Astrocyte (in vitro differentiated cells and primary cell): ENCODE results near the gene ST3GAL2. TPM values are rescaled to one million over a fixed set of nuclear protein-coding genes. Genes with fewer than 3 reads are reported as not detected.

Source experiments
- DNase-seq: peaks from one replicate; pipeline ENCODE4 v3.0.0-alpha.2; 2010; ENCODE audit warnings: low read depth
- FAIRE-seq: peaks from 2 replicates; lab custom pipeline; 2011; peaks lifted over from hg19 to GRCh38; lab: Jason Lieb, UNC
- H2AFZ ChIP-seq: 2 replicates; pipeline ENCODE4 v1.6.0; 2012; ENCODE audit warnings: low read depth, low read length, inconsistent platforms
- H3K27ac ChIP-seq: 2 replicates; pipeline ENCODE4 v1.5.1; 2011; ENCODE audit warnings: low read depth, low read length, inconsistent platforms
- H3K27me3 ChIP-seq: 2 replicates; pipeline ENCODE4 v1.6.0; 2011; ENCODE audit warnings: low read length, inconsistent platforms; ENCODE audit not compliant: insufficient read depth
- H3K36me3 ChIP-seq: 2 replicates; pipeline ENCODE4 v1.5.1; 2011; ENCODE audit warnings: low read length, inconsistent platforms; ENCODE audit not compliant: insufficient read depth
- H3K4me1 ChIP-seq: 2 replicates; pipeline ENCODE4 v1.5.1; 2011; ENCODE audit warnings: low read length, inconsistent platforms; ENCODE audit not compliant: insufficient read depth
- H3K4me2 ChIP-seq: 2 replicates; pipeline ENCODE4 v1.6.0; 2012; ENCODE audit warnings: low read length, inconsistent platforms
- H3K4me3 ChIP-seq: 2 replicates; pipeline ENCODE4 v1.5.1; 2011; ENCODE audit warnings: low read depth, mild to moderate bottlenecking, low read length, inconsistent platforms; ENCODE audit not compliant: insufficient read depth
- H3K79me2 ChIP-seq: 2 replicates; pipeline ENCODE4 v1.6.0; 2012; ENCODE audit warnings: mild to moderate bottlenecking, low read length, inconsistent platforms; ENCODE audit not compliant: insufficient read depth
- H3K9ac ChIP-seq: 2 replicates; pipeline ENCODE4 v1.6.0; 2012; ENCODE audit warnings: mild to moderate bottlenecking, low read length, inconsistent platforms
- H3K9me3 ChIP-seq: 2 replicates; pipeline ENCODE4 v1.5.1; 2012; ENCODE audit warnings: low read depth, mild to moderate bottlenecking, low read length, inconsistent platforms; ENCODE audit not compliant: insufficient read depth
- H4K20me1 ChIP-seq: 2 replicates; pipeline ENCODE4 v1.6.0; 2012; ENCODE audit warnings: low read length, inconsistent platforms; ENCODE audit not compliant: insufficient read depth
- H3K27ac Mint-ChIP-seq: one replicate; pipeline ENCODE4 v1.8.0; 2021; ENCODE audit warnings: mild to moderate bottlenecking, mixed read lengths; ENCODE audit not compliant: unreplicated experiment
- H3K27me3 Mint-ChIP-seq: one replicate; pipeline ENCODE4 v1.8.0; 2021; ENCODE audit warnings: low read depth, mixed read lengths; ENCODE audit not compliant: unreplicated experiment
- H3K36me3 Mint-ChIP-seq: one replicate; pipeline ENCODE4 v1.8.0; 2021; ENCODE audit warnings: low read depth, mixed read lengths; ENCODE audit not compliant: unreplicated experiment
- H3K4me1 Mint-ChIP-seq: one replicate; pipeline ENCODE4 v1.8.0; 2021; ENCODE audit warnings: low read depth, mixed read lengths; ENCODE audit not compliant: unreplicated experiment
- H3K4me3 Mint-ChIP-seq: one replicate; pipeline ENCODE4 v1.8.0; 2021; ENCODE audit warnings: mild to moderate bottlenecking, moderate library complexity, mixed read lengths; ENCODE audit not compliant: unreplicated experiment
- H3K9me3 Mint-ChIP-seq: one replicate; pipeline ENCODE4 v1.8.0; 2021; ENCODE audit warnings: mild to moderate bottlenecking, mixed read lengths; ENCODE audit not compliant: unreplicated experiment
- CTCF ChIP-seq: IDR thresholded peaks from 2 replicates; pipeline ENCODE4 v1.5.1; 2011; ENCODE audit warnings: low read depth, mild to moderate bottlenecking, inconsistent platforms, low read length, moderate library complexity; ENCODE audit not compliant: insufficient read depth
- EZH2 ChIP-seq: IDR thresholded peaks from 2 replicates; pipeline ENCODE4 v1.6.1; 2012; ENCODE audit warnings: mild to moderate bottlenecking, low read length, inconsistent platforms; ENCODE audit not compliant: insufficient read depth
- total RNA-seq: library from RNA; stranded (reverse); gene quantifications from 2 replicates; pipeline ENCODE4 v1.2.1, GENCODE V29; 2021

Gene ST3GAL2
- total RNA-seq, 1 donor from 2014 or later, result 108 TPM

GRCh38 chr16:70432723-70433457, 6.0 kb downstream of the ST3GAL2 start:
- Histone ChIP-seq H2AFZ (no peak overlapping the region), H3K4me1 (peaks cover 67% of the 10 kb centered on the region), H3K9me3 (no peaks in the 10 kb centered on the region), H3K36me3 (no peaks in the 10 kb centered on the region), H4K20me1 (peaks cover 69% of the 10 kb centered on the region), H3K9ac (peak overlapping the region; percentile 40), H3K4me2 (peak overlapping the region; percentile 74), H3K27ac (peak overlapping the region; percentile 16), H3K27me3 (no peaks in the 10 kb centered on the region), H3K79me2 (peaks cover 92% of the 10 kb centered on the region), H3K4me3 (no peak overlapping the region)
- H3K36me3 Mint-ChIP-seq, result peaks cover 11% of the 10 kb centered on the region
- TF ChIP-seq EZH2 (no peak), CTCF (no peak)
- H3K27me3 Mint-ChIP-seq, result no peaks in the 10 kb centered on the region
- peaks cover 72% of the 10 kb centered on the region for H3K4me1 Mint-ChIP-seq
- peak overlapping the region; percentile 91 for H3K27ac Mint-ChIP-seq
- no peak for FAIRE-seq
- DNase-seq, result no peak
- no peaks in the 10 kb centered on the region for H3K9me3 Mint-ChIP-seq
- H3K4me3 Mint-ChIP-seq, result peak overlapping the region; percentile 75

DNA sequence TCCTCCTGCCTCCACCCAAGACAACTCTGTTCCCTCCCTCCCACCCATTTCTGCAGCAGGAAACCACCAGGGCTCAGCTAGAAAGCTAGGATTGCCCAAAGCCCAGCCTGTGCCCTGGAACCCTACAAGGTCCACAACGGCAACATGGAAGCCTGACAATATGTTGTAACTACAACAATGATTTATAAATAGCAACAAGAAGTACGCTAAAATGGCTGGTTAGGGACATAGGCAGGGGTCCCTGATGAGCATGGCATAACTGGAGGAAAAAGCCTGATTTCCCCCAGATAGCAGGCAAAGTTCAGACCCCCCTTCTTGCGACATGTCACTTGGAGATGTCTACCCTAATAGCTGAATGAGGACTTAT, 6.6 kb downstream of the ST3GAL2 start:
- Mint-ChIP-seq H3K4me3 (no peak overlapping the region), H3K9me3 (no peaks in the 10 kb centered on the region), H3K27me3 (no peaks in the 10 kb centered on the region), H3K4me1 (peaks cover 78% of the 10 kb centered on the region), H3K36me3 (peaks cover 11% of the 10 kb centered on the region), H3K27ac (peak overlapping the region; percentile 91)
- no peak overlapping the region for H3K9ac ChIP-seq
- H3K4me2 ChIP-seq, result peak overlapping the region; percentile 74
- H3K9me3 ChIP-seq, result no peaks in the 10 kb centered on the region
- H3K27me3 ChIP-seq, result no peaks in the 10 kb centered on the region
- FAIRE-seq, result no peak
- TF ChIP-seq CTCF (no peak), EZH2 (no peak)
- no peak overlapping the region for H2AFZ ChIP-seq
- H3K4me3 ChIP-seq, result no peak overlapping the region
- no peaks in the 10 kb centered on the region for H3K36me3 ChIP-seq
- peaks cover 66% of the 10 kb centered on the region for H3K4me1 ChIP-seq
- peaks cover 91% of the 10 kb centered on the region for H3K79me2 ChIP-seq
- H4K20me1 ChIP-seq, result peaks cover 68% of the 10 kb centered on the region
- DNase-seq, result no peak
- H3K27ac ChIP-seq, result no peak overlapping the region
